Trophoblast cell (in vitro differentiated cells and primary cell): ENCODE data around the gene RAPGEF2.

ENCODE experiments used
- DNase-seq, 2 donors: peaks; one replicate each; pipeline ENCODE4 v3.0.0-alpha.2; 2016
- H2AFZ ChIP-seq: 2 replicates; pipeline ENCODE4 v1.6.1; 2013; ENCODE audit warnings: low read length, moderate library complexity, mild to moderate bottlenecking; ENCODE audit not compliant: insufficient read depth, poor library complexity
- H2AK5ac ChIP-seq: 2 replicates; pipeline ENCODE4 v1.6.1; 2013; ENCODE audit warnings: mild to moderate bottlenecking, low read length
- H2BK120ac ChIP-seq: 2 replicates; pipeline ENCODE4 v1.6.1; 2013; ENCODE audit warnings: low read length, mild to moderate bottlenecking, moderate library complexity; ENCODE audit not compliant: insufficient read depth, poor library complexity
- H2BK12ac ChIP-seq: 2 replicates; pipeline ENCODE4 v1.6.1; 2013; ENCODE audit warnings: mild to moderate bottlenecking, low read length, moderate library complexity
- H2BK5ac ChIP-seq: 2 replicates; pipeline ENCODE4 v1.6.1; 2013; ENCODE audit warnings: low read length, low read depth, moderate library complexity, mild to moderate bottlenecking; ENCODE audit not compliant: poor library complexity
- H3K14ac ChIP-seq: 2 replicates; pipeline ENCODE4 v1.6.1; 2013; ENCODE audit warnings: mild to moderate bottlenecking, low read length
- H3K18ac ChIP-seq: 2 replicates; pipeline ENCODE4 v1.6.1; 2013; ENCODE audit warnings: mild to moderate bottlenecking, low read length
- H3K23ac ChIP-seq: 2 replicates; pipeline ENCODE4 v1.6.1; 2013; ENCODE audit warnings: low read length
- H3K27ac ChIP-seq: 2 replicates; pipeline ENCODE4 v1.5.1; 2013; ENCODE audit warnings: low read depth, mild to moderate bottlenecking, inconsistent platforms, low read length, moderate library complexity
- H3K27me3 ChIP-seq: 2 replicates; pipeline ENCODE4 v1.6.1; 2013; ENCODE audit warnings: inconsistent platforms, mild to moderate bottlenecking, low read length, moderate library complexity; ENCODE audit not compliant: insufficient read depth
- H3K36me3 ChIP-seq, 2 experiments: 1 replicate in 1 of 2; 2 replicates in 1 of 2; pipeline ENCODE4 v1.6.1; 2013; ENCODE audit warnings: low read length in 2 of 2, mild to moderate bottlenecking in 2 of 2, moderate library complexity in 1 of 2; ENCODE audit not compliant: insufficient read depth in 2 of 2, control insufficient read depth in 1 of 2
- H3K4ac ChIP-seq: 2 replicates; pipeline ENCODE4 v1.6.1; 2013; ENCODE audit warnings: low read depth, mild to moderate bottlenecking, low read length, moderate library complexity
- H3K4me1 ChIP-seq, 2 experiments: 1 replicate in 1 of 2; 2 replicates in 1 of 2; pipeline ENCODE4 v1.6.1; 2013; ENCODE audit warnings: low read length in 2 of 2, mild to moderate bottlenecking in 2 of 2, moderate library complexity in 1 of 2; ENCODE audit not compliant: insufficient read depth in 2 of 2, control insufficient read depth in 1 of 2
- H3K4me2 ChIP-seq: 2 replicates; pipeline ENCODE4 v1.6.1; 2013; ENCODE audit warnings: inconsistent platforms, mild to moderate bottlenecking, low read length, moderate library complexity
- H3K4me3 ChIP-seq: 2 replicates; pipeline ENCODE4 v1.5.1; 2013; ENCODE audit warnings: mild to moderate bottlenecking, low read depth, low read length, inconsistent platforms
- H3K79me1 ChIP-seq: one replicate; pipeline ENCODE4 v1.6.1; 2013; ENCODE audit warnings: low read length
- H3K79me2 ChIP-seq: 2 replicates; pipeline ENCODE4 v1.6.1; 2013; ENCODE audit warnings: low read length, mild to moderate bottlenecking; ENCODE audit not compliant: control insufficient read depth, insufficient read depth, poor library complexity
- H3K9ac ChIP-seq: 2 replicates; pipeline ENCODE4 v1.6.1; 2013; ENCODE audit warnings: mild to moderate bottlenecking, low read length
- H3K9me3 ChIP-seq: 2 replicates; pipeline ENCODE4 v1.6.1; 2013; ENCODE audit warnings: low read depth, mild to moderate bottlenecking, control low read depth, inconsistent platforms, low read length; ENCODE audit not compliant: insufficient read depth
- H4K12ac ChIP-seq: 2 replicates; pipeline ENCODE4 v1.6.1; 2013; ENCODE audit warnings: low read depth, mild to moderate bottlenecking, low read length, moderate library complexity
- H4K8ac ChIP-seq: 2 replicates; pipeline ENCODE4 v1.6.1; 2013; ENCODE audit warnings: low read depth, mild to moderate bottlenecking, low read length, moderate library complexity
- H4K91ac ChIP-seq: one replicate; pipeline ENCODE4 v1.6.1; 2013; ENCODE audit warnings: low read depth, mild to moderate bottlenecking, low read length, moderate library complexity
- WGBS: extraction: QIAGEN DNeasy Blood & Tissue Kit; methylation state at CpG from one replicate; pipeline ENCODE4 v1.1.7; 2013; ENCODE audit warnings: missing lambda C conversion rate; ENCODE audit not compliant: insufficient read length, insufficient coverage; ENCODE audit errors: extremely low coverage; 5-methylcytosine and 5-hydroxymethylcytosine counted together

RAPGEF2 gene

GRCh38 chr4:159201168-159201567 lies 98.3 kb downstream of the RAPGEF2 start:
- no CpG with 5 or more reads among the region's 6 CpGs for WGBS
- H3K36me3 ChIP-seq = no peaks in the 10 kb centered on the region
- DNase-seq = no peak
- no peaks in the 10 kb centered on the region for H3K9me3 ChIP-seq
- H3K4me1 ChIP-seq = peaks cover 0 to 3% of the 10 kb centered on the region in 2 experiments
- H3K23ac ChIP-seq = no peak overlapping the region
- H3K14ac ChIP-seq = no peak overlapping the region
- H2BK5ac ChIP-seq = no peak overlapping the region
- H2AFZ ChIP-seq = no peak overlapping the region
- H3K4me3 ChIP-seq = no peak overlapping the region
- H3K4me2 ChIP-seq = no peak overlapping the region
- no peaks in the 10 kb centered on the region for H3K27me3 ChIP-seq
- no peak overlapping the region for H3K4ac ChIP-seq
- no peak overlapping the region for H4K12ac ChIP-seq
- no peak overlapping the region for H3K18ac ChIP-seq
- H2AK5ac ChIP-seq = no peak overlapping the region
- H3K79me2 ChIP-seq = no peaks in the 10 kb centered on the region
- no peak overlapping the region for H3K27ac ChIP-seq
- no peak overlapping the region for H2BK120ac ChIP-seq
- H4K91ac ChIP-seq = no peak overlapping the region
- H3K79me1 ChIP-seq = no peaks in the 10 kb centered on the region
- no peak overlapping the region for H4K8ac ChIP-seq
- H3K9ac ChIP-seq = no peak overlapping the region
- H2BK12ac ChIP-seq = no peak overlapping the region

GRCh38 chr4:159204566-159204965 lies 101.7 kb downstream of the RAPGEF2 start:
- no peak overlapping the region for H2AFZ ChIP-seq
- H2BK12ac ChIP-seq = no peak overlapping the region
- H3K4me3 ChIP-seq = no peak overlapping the region
- H3K79me2 ChIP-seq = no peaks in the 10 kb centered on the region
- no peak overlapping the region for H3K9ac ChIP-seq
- no peak overlapping the region for H4K91ac ChIP-seq
- no peak overlapping the region for H3K14ac ChIP-seq
- no peaks in the 10 kb centered on the region for H3K36me3 ChIP-seq
- H3K27me3 ChIP-seq = no peaks in the 10 kb centered on the region
- no peak overlapping the region for H3K27ac ChIP-seq
- H2AK5ac ChIP-seq = no peak overlapping the region
- no peak overlapping the region for H3K4me2 ChIP-seq
- H3K4me1 ChIP-seq = peaks cover 0 to 3% of the 10 kb centered on the region in 2 experiments
- no peak overlapping the region for H2BK120ac ChIP-seq
- no peak overlapping the region for H3K23ac ChIP-seq
- no peak for DNase-seq
- H4K12ac ChIP-seq = no peak overlapping the region
- H3K79me1 ChIP-seq = no peaks in the 10 kb centered on the region
- H3K4ac ChIP-seq = no peak overlapping the region
- no peaks in the 10 kb centered on the region for H3K9me3 ChIP-seq
- H2BK5ac ChIP-seq = no peak overlapping the region
- H3K18ac ChIP-seq = no peak overlapping the region
- no peak overlapping the region for H4K8ac ChIP-seq
- WGBS = no CpG with 5 or more reads among the region's 6 CpGs

GRCh38 chr4:159205466-159205865 lies 102.6 kb downstream of the RAPGEF2 start:
- Histone ChIP-seq H4K12ac (no peak overlapping the region), H3K27ac (no peak overlapping the region), H3K79me2 (no peaks in the 10 kb centered on the region), H3K79me1 (no peaks in the 10 kb centered on the region), H3K9ac (no peak overlapping the region), H2BK120ac (no peak overlapping the region), H3K14ac (no peak overlapping the region), H3K4me3 (no peak overlapping the region), H3K9me3 (no peaks in the 10 kb centered on the region), H3K27me3 (no peaks in the 10 kb centered on the region), H4K91ac (no peak overlapping the region), H2BK12ac (no peak overlapping the region), H2BK5ac (no peak overlapping the region), H3K4me2 (no peak overlapping the region), H2AK5ac (no peak overlapping the region), H3K23ac (no peak overlapping the region), H3K36me3 (no peaks in the 10 kb centered on the region), H4K8ac (no peak overlapping the region), H3K18ac (no peak overlapping the region), H2AFZ (no peak overlapping the region), H3K4me1 (peaks cover 0 to 3% of the 10 kb centered on the region in 2 experiments), H3K4ac (no peak overlapping the region)
- no peak for DNase-seq
- no CpG with 5 or more reads among the region's 3 CpGs for WGBS

- H3K9ac ChIP-seq = no peak overlapping the region
Measured at GRCh38 chr4:159206427-159206871, 103.6 kb downstream of the RAPGEF2 start.

More at GRCh38 chr4:159206427-159206871, 103.6 kb downstream of the RAPGEF2 start:
- Histone ChIP-seq H2BK12ac (no peak overlapping the region), H2BK120ac (no peak overlapping the region), H2AFZ (no peak overlapping the region), H3K79me2 (no peaks in the 10 kb centered on the region), H3K9me3 (no peaks in the 10 kb centered on the region), H3K36me3 (no peaks in the 10 kb centered on the region), H3K4me2 (no peak overlapping the region), H3K23ac (no peak overlapping the region), H3K27ac (no peak overlapping the region), H4K12ac (no peak overlapping the region), H2BK5ac (no peak overlapping the region), H3K14ac (no peak overlapping the region), H4K8ac (no peak overlapping the region), H3K79me1 (no peaks in the 10 kb centered on the region), H3K4me3 (no peak overlapping the region), H3K18ac (no peak overlapping the region), H4K91ac (no peak overlapping the region), H3K4ac (no peak overlapping the region), H2AK5ac (no peak overlapping the region), H3K4me1 (peaks cover 0 to 3% of the 10 kb centered on the region in 2 experiments), H3K27me3 (no peaks in the 10 kb centered on the region)
- DNase-seq = no peak
- no CpG with 5 or more reads among the region's 4 CpGs for WGBS
